CD4-positive, alpha-beta T cell treated with Interleukin-21 for 1 hour (primary cell): Measurements from ENCODE around the gene MAML3.

Experiments used
- DNase-seq: peaks from one replicate; pipeline ENCODE4 v3.0.0-alpha.2; 2020

The MAML3 gene

DNA sequence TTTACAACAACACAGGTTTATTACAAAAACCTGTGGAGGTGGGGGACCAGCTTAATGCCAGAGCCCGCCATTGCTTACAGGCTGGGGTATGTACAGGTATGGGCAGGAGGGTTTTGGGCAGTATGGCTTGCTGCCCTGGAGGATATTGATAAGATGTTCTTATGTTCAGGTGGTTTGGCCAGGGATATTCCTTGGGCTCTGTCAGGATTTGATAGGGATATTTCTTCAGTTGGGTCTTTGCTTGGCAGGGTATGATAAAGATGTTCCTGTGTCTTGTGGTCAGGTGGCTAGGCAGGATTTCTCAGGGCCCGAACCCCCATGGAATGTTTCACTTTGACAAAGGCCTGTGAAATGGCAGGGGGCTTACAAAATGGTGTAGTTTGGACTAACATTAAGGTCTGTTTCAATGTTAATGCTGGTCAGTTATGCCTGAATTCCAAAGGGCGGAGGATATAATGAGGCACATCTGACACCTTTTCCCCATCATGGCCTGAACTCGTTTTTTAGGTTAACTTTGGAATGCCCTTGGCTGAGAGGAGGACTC, 485.3 kb downstream of the MAML3 start:
- no peak for DNase-seq

DNA sequence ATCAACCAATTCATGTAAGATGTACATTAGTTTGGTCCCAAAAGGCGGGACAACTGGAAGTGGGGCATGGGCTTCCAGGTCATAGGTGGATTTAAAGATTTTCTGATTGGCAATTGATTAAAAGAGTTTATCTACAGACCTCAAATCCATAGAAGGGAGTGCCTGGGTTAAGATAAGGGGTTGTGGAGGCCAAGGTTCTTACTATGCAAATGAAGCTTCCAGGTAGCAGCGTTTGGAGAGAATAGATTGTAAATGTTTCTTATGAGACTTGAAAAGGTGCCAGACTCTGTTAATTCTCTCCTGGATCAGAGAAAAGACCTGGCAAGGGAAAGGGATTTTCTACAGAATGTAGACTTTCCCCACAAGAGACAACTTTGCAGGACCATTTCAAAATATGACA, 485.9 kb downstream of the MAML3 start:
- DNase-seq, result no peak
